GM12878 (cell line): Measurements from ENCODE around the gene MKRN2. TPM values are rescaled to one million over a fixed set of nuclear protein-coding genes. Genes with fewer than 3 reads are reported as not detected.

Experiments
- ATAC-seq: fragments of 200-7000 bp; cut with Tn5 transposase; 3 replicates; pipeline ENCODE4 v1.9.1; 2020; ENCODE audit warnings: mild to moderate bottlenecking, moderate library complexity
- BruUV-seq: library from RNA; stranded (reverse); fragments of 400-500 nt; replicated peaks from 2 replicates; lab custom pipeline; 2021; lab: Mats Ljungman, UMichigan
- CTCF ChIA-PET: fragments of 300-600 bp; sonication (Branson Sonifier 250); formaldehyde crosslinking; extraction: SDS; loops from one replicate; lab custom pipeline; 2021; ENCODE audit warnings: inconsistent platforms; lab: Yijun Ruan, JAX
- POLR2A ChIA-PET: fragments of 350-600 bp; formaldehyde crosslinking; extraction: SDS; loops from one replicate; lab custom pipeline; 2021; ENCODE audit warnings: inconsistent platforms; lab: Charles Lee
- RAD21 ChIA-PET: fragments of 300-600 bp; sonication (Branson Sonifier 250); formaldehyde crosslinking; loops from one replicate; lab custom pipeline; 2023; ENCODE audit warnings: antibody characterized with exemption; ENCODE audit not compliant: unreplicated experiment; lab: Charles Lee
- SMC1A ChIA-PET: fragments of 300-600 bp; sonication (Branson Sonifier 250); formaldehyde crosslinking; loops from one replicate; lab custom pipeline; 2023; ENCODE audit not compliant: unreplicated experiment, uncharacterized antibody; lab: Charles Lee
- DNase-seq: peaks from one replicate; pipeline ENCODE4 v3.0.0-alpha.2; 2011; ENCODE audit warnings: low read depth, low spot score
- FAIRE-seq: peaks from 3 replicates; lab custom pipeline; 2011; peaks lifted over from hg19 to GRCh38; lab: Jason Lieb, UNC
- H2AFZ ChIP-seq: 2 replicates; pipeline ENCODE4 v1.6.0; 2011; ENCODE audit warnings: low read depth, low read length, control low read depth; ENCODE audit not compliant: control insufficient read depth
- H3K27ac ChIP-seq: 2 replicates; pipeline ENCODE4 v1.5.1; 2011; ENCODE audit warnings: control low read depth; ENCODE audit not compliant: control insufficient read depth, insufficient read depth
- H3K27me3 ChIP-seq, 2 experiments: replicated peaks in 1 of 2; 2 replicates each; pipeline versions ENCODE4 v1.6.0 to v1.6.1; 2011; ENCODE audit warnings: low read length in 1 of 2; ENCODE audit not compliant: control insufficient read depth in 2 of 2, insufficient read depth in 2 of 2
- H3K36me3 ChIP-seq, 2 experiments: 2 replicates each; pipeline ENCODE4 v1.5.1; 2011; ENCODE audit warnings: low read length in 1 of 2; ENCODE audit not compliant: control insufficient read depth in 2 of 2, insufficient read depth in 2 of 2
- H3K4me1 ChIP-seq: 2 replicates; pipeline ENCODE4 v1.6.1; 2011; ENCODE audit warnings: mild to moderate bottlenecking, low read length, moderate library complexity, mixed read lengths; ENCODE audit not compliant: control insufficient read depth, insufficient read depth
- H3K4me2 ChIP-seq: 2 replicates; pipeline ENCODE4 v1.6.0; 2011; ENCODE audit warnings: control low read depth; ENCODE audit not compliant: control insufficient read depth, insufficient read depth
- H3K4me3 ChIP-seq: fragments of 200-600 bp; sonication (generic); 2 replicates; pipeline ENCODE4 v1.5.1; 2016
- H3K79me2 ChIP-seq: 2 replicates; pipeline ENCODE4 v1.6.0; 2011; ENCODE audit warnings: low read length; ENCODE audit not compliant: control insufficient read depth, insufficient read depth
- H3K9ac ChIP-seq: 2 replicates; pipeline ENCODE4 v1.8.0; 2011; ENCODE audit warnings: low read length, control low read depth, mixed read lengths; ENCODE audit not compliant: control insufficient read depth, insufficient read depth
- H3K9me3 ChIP-seq: replicated peaks from 3 replicates; pipeline ENCODE4 v1.5.1; 2011; ENCODE audit warnings: mild to moderate bottlenecking, low read length; ENCODE audit not compliant: control insufficient read depth, insufficient read depth
- H4K20me1 ChIP-seq: 2 replicates; pipeline ENCODE4 v1.6.0; 2011; ENCODE audit not compliant: control insufficient read depth, insufficient read depth
- BACH1 ChIP-seq: fragments of 450-650 bp; IDR thresholded peaks from 2 replicates; pipeline ENCODE4 v1.6.1; 2017; ENCODE audit warnings: mild to moderate bottlenecking, borderline replicate concordance
- BMI1 ChIP-seq: fragments of 450-650 bp; IDR thresholded peaks from 2 replicates; pipeline ENCODE4 v1.6.1; 2016; ENCODE audit warnings: mild to moderate bottlenecking, moderate library complexity, borderline replicate concordance
- CEBPZ ChIP-seq: fragments of 150-350 bp; IDR thresholded peaks from 2 replicates; pipeline ENCODE4 v1.6.1; 2016; ENCODE audit warnings: low read depth, low read length
- CREB1 ChIP-seq: IDR thresholded peaks from 2 replicates; pipeline ENCODE4 v1.6.1; 2012; ENCODE audit warnings: low read depth, mild to moderate bottlenecking, inconsistent platforms
- EED ChIP-seq: sonication (generic); IDR thresholded peaks from 2 replicates; pipeline ENCODE4 v1.6.1; 2016; ENCODE audit warnings: antibody characterized with exemption, low read depth
- ESRRA ChIP-seq: IDR thresholded peaks from 2 replicates; pipeline ENCODE4 v1.6.1; 2012; ENCODE audit warnings: mild to moderate bottlenecking, low read length, improper control_type of control experiment
- GABPA ChIP-seq: IDR thresholded peaks from 2 replicates; pipeline ENCODE4 v1.6.1; 2014; ENCODE audit warnings: antibody characterized with exemption, low read depth, mild to moderate bottlenecking, inconsistent platforms
- JUNB ChIP-seq: IDR thresholded peaks from 2 replicates; pipeline ENCODE4 v1.6.1; 2016; ENCODE audit warnings: antibody characterized with exemption, mild to moderate bottlenecking
- NFXL1 ChIP-seq: fragments of 450-650 bp; IDR thresholded peaks from 2 replicates; pipeline ENCODE4 v1.6.1; 2017; ENCODE audit warnings: antibody characterized with exemption, mild to moderate bottlenecking, borderline replicate concordance
- POLR2AphosphoS5 ChIP-seq: IDR thresholded peaks from 2 replicates; pipeline ENCODE4 v1.6.1; 2011; ENCODE audit warnings: mild to moderate bottlenecking, low read length, inconsistent platforms
- SKIL ChIP-seq: fragments of 450-650 bp; IDR thresholded peaks from 2 replicates; pipeline ENCODE4 v1.6.1; 2017; ENCODE audit warnings: mild to moderate bottlenecking, low read depth, inconsistent platforms; ENCODE audit not compliant: poor library complexity, severe bottlenecking
- SMC3 ChIP-seq: IDR thresholded peaks from 2 replicates; pipeline ENCODE4 v1.6.1; 2011; ENCODE audit warnings: low read length, improper control_type of control experiment, borderline replicate concordance
- SREBF1 ChIP-seq: IDR thresholded peaks from 2 replicates; pipeline ENCODE4 v1.6.1; 2012; ENCODE audit warnings: mild to moderate bottlenecking, low read length
- SUZ12 ChIP-seq: fragments of 200-600 bp; sonication (generic); IDR thresholded peaks from one replicate; pipeline ENCODE4 v1.6.1; 2018; ENCODE audit warnings: antibody characterized with exemption, mild to moderate bottlenecking; ENCODE audit not compliant: unreplicated experiment
- WGBS: methylation state at CpG from one replicate; pipeline ENCODE4 v1.1.6; 2016; ENCODE audit warnings: low lambda C conversion rate; ENCODE audit not compliant: insufficient replicate concordance, insufficient coverage; ENCODE audit errors: missing lambda C conversion rate; 5-methylcytosine and 5-hydroxymethylcytosine counted together
- in situ Hi-C: fragments of 300-500 bp; cut with MboI; formaldehyde crosslinking; loops from 9 replicates; pipeline ENCODE4 v1.14.3; 2018; ENCODE audit warnings: mixed read lengths
- intact Hi-C: fragments of 100-400 bp; cut with micrococcal nuclease; formaldehyde crosslinking; loops from one replicate; pipeline ENCODE4 v1.14.2; 2022; ENCODE audit not compliant: unreplicated experiment
- polyA plus RNA-seq, 11 experiments: library from polyadenylated mRNA; depleted of rRNA in 4 of 11; unstranded in 6 of 11; stranded (reverse) in 5 of 11; fragments of >200 nt; fragmentation: Nextera tagmentation in 4 of 11; fragmentation: Illumina TruSeq in 1 of 11; extraction: Ambion mirVana in 4 of 11; extraction: Trizol in 1 of 11; gene quantifications; 1 replicate in 1 of 11; 2 replicates in 10 of 11; pipeline versions ENCODE4 v1.2.1 to v1.2.3, GENCODE V29; 2011 to 2016; ENCODE audit warnings: inconsistent platforms in 2 of 11, missing spikeins in 2 of 11, low read depth in 1 of 11
- total RNA-seq, 4 experiments: library from RNA; depleted of rRNA in 3 of 4; stranded (reverse); fragments of >200 nt in 3 of 4; fragmentation: Illumina TruSeq in 1 of 4; extraction: Trizol in 1 of 4; gene quantifications; 2 replicates each; pipeline versions ENCODE4 v1.2.1 to v1.2.3, GENCODE V29; 2013 to 2021
- TF ChIP-seq, protein P1 (sequence below): IDR thresholded peaks from 2 replicates; pipeline ENCODE4 v1.6.1; 2012; ENCODE audit warnings: low read length, inconsistent platforms

MKRN2 gene
- total and polyA plus RNA-seq, 10 of the 15 experiments (the other 5 are each of a cell fraction or from before 2014, with no cell fraction given) = 15.4 to 40.7 (median 34.4) TPM

GRCh38 chr3:12532182-12532581 lies 24.7 kb upstream of the MKRN2 start (continued):
- TF ChIP-seq SKIL (no peak), JUNB (no peak), SMC3 (no peak), POLR2AphosphoS5 (no peak)
- TF ChIP-seq, protein P1, sequence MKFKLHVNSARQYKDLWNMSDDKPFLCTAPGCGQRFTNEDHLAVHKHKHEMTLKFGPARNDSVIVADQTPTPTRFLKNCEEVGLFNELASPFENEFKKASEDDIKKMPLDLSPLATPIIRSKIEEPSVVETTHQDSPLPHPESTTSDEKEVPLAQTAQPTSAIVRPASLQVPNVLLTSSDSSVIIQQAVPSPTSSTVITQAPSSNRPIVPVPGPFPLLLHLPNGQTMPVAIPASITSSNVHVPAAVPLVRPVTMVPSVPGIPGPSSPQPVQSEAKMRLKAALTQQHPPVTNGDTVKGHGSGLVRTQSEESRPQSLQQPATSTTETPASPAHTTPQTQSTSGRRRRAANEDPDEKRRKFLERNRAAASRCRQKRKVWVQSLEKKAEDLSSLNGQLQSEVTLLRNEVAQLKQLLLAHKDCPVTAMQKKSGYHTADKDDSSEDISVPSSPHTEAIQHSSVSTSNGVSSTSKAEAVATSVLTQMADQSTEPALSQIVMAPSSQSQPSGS = no peak

GRCh38 chr3:12536423-12536822 lies 20.5 kb upstream of the MKRN2 start:
- no peak for FAIRE-seq
- no peak for TF ChIP-seq GABPA
- TF ChIP-seq NFXL1 = no peak
- no peak for TF ChIP-seq CEBPZ
- no peak for TF ChIP-seq CREB1
- TF ChIP-seq SKIL = no peak
- TF ChIP-seq SUZ12 = no peak
- no peak for TF ChIP-seq EED
- TF ChIP-seq BMI1 = no peak
- no peak for TF ChIP-seq ESRRA
- no peak for TF ChIP-seq BACH1
- TF ChIP-seq SREBF1 = no peak

More at GRCh38 chr3:12536423-12536822, 20.5 kb upstream of the MKRN2 start:
- H3K9ac ChIP-seq = no peak overlapping the region
- DNase-seq (no peak), ATAC-seq (no peak)
- H3K79me2 ChIP-seq = no peaks in the 10 kb centered on the region
- POLR2A ChIA-PET = interaction anchor here (1.3 kb wide), 1 partner anchor 9 kb away, joined by 3 read pairs; the partner anchor contains the start of gene MKRN2OS
- no peak overlapping the region for H2AFZ ChIP-seq
- H3K27ac ChIP-seq = no peak overlapping the region
- RAD21 ChIA-PET = no interaction called here
- SMC1A ChIA-PET = interaction anchor here (1.3 kb wide), 1 partner anchor 18 kb away, joined by 4 read pairs; no protein-coding TSS in a partner anchor
- intact Hi-C loops = no loop called here
- H4K20me1 ChIP-seq = no peaks in the 10 kb centered on the region
- BruUV-seq = TSS peak; percentile 52
- peaks cover 0 to 10% of the 10 kb centered on the region in 2 experiments; a peak in 2 of 4 replicates for H3K36me3 ChIP-seq
- in situ Hi-C loops = no loop called here
- H3K9me3 ChIP-seq = no peaks in the 10 kb centered on the region
- no peaks in the 10 kb centered on the region for H3K27me3 ChIP-seq
- H3K4me1 ChIP-seq = no peaks in the 10 kb centered on the region
- 98% methylated on average over 6 of the region's 6 CpGs for WGBS
- no peak overlapping the region for H3K4me3 ChIP-seq
- H3K4me2 ChIP-seq = no peak overlapping the region
- CTCF ChIA-PET = interaction anchor here (0.6 kb wide), 1 partner anchor 722 kb away, joined by 3 read pairs; no protein-coding TSS in a partner anchor
